GM12872 (cell line): ENCODE measurements around the gene MYO7A.

Experiments used
- CTCF ChIP-seq: IDR thresholded peaks from 3 replicates; pipeline ENCODE4 v1.5.1; 2011; ENCODE audit warnings: low read depth, mild to moderate bottlenecking, low read length, moderate library complexity; ENCODE audit not compliant: insufficient read depth

Gene MYO7A

DNA sequence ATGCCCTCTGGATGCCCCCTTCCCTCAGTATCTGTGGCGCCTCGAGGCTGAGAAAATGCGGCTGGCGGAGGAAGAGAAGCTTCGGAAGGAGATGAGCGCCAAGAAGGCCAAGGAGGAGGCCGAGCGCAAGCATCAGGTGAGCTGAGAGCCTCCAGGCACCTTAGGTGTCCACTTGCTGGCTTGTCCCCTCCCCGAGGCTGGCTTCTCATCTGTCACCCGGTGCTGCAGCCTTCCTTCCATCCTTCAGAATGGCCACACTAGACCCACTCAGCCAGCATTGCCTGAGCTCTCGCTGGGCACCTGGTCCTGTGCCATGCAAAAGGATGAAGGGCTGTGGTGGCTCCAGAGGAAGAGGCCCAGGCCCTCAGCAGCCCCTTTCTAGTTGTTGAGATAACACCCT, 52.3 kb downstream of the MYO7A start:
- no peak for TF ChIP-seq CTCF

- no peak for TF ChIP-seq CTCF
These were observed 53.2 kb downstream of the MYO7A start for GRCh38 chr11:77181226-77181625.

GRCh38 chr11:77181799-77182541, 53.9 kb downstream of the MYO7A start:
- TF ChIP-seq CTCF: no peak

GRCh38 chr11:77182542-77183430, 54.7 kb downstream of the MYO7A start:
- no peak for TF ChIP-seq CTCF

GRCh38 chr11:77183431-77183984, 55.5 kb downstream of the MYO7A start:
- no peak for TF ChIP-seq CTCF

GRCh38 chr11:77184136-77184860, 56.3 kb downstream of the MYO7A start:
- TF ChIP-seq CTCF: no peak

GRCh38 chr11:77186302-77186701, 58.3 kb downstream of the MYO7A start:
- TF ChIP-seq CTCF: no peak
